GM19463 (cell line): ENCODE measurements around the gene CACHD1.
"Not testable (repeated sequence)": the region's sequence is repeated elsewhere in the genome, so short reads cannot be mapped to it uniquely, and the experiment has no call there.

ENCODE experiments used
- ATAC-seq: cut with Tn5 transposase; IDR thresholded peaks from one replicate; pipeline ENCODE4 v1.9.1; 2021; ENCODE audit warnings: mild to moderate bottlenecking, moderate library complexity; ENCODE audit not compliant: unreplicated experiment

The CACHD1 gene

DNA sequence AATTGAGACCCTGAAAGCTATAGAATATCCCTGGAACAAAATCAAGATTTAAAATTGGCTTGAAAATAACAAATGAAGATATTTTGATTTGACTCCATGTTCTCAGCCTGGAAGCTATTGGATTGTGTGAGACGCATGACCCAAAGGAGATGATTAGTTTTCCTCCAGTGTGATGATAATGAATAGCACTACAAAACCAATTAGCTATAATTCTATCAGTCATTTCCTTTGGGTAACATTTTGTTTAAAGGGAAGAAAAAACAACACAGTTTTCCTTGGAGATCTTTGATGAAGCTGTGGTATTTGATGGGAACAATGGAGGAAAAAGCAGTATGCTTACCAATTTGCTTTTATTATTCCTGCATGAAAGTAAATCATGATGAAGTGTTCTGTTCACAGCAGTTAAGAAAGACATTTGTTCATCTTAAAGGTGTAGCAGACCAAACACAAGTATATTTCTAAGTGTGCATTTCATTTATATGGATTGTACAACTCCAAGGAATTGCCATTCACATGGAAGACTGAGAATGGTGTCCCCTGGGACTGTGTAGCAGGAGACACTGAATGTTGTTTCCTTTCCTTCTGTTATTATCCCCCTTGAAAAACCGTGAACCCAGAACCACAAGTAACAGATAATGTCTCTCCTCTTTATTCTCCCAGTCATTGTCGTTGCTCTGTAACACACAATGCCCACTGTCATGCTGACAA, 111.4 kb downstream of the CACHD1 start:
- no peak for ATAC-seq

DNA sequence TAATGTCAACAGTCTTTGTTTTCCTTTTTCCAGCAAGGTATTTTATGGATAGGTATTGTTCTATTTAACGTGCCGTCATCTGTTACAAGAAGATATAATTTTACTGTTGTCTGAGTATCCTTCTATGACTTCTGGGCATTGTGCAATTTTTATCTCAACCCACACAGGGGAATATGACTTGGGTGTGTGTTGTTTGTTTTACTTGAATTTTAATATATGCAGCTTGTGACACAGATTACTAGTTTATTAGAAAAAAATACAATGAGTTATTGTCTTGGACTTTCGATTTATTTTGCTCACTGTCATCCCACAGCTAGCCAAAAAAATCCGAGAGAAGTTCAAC, 111.9 kb downstream of the CACHD1 start:
- ATAC-seq, result no peak

DNA sequence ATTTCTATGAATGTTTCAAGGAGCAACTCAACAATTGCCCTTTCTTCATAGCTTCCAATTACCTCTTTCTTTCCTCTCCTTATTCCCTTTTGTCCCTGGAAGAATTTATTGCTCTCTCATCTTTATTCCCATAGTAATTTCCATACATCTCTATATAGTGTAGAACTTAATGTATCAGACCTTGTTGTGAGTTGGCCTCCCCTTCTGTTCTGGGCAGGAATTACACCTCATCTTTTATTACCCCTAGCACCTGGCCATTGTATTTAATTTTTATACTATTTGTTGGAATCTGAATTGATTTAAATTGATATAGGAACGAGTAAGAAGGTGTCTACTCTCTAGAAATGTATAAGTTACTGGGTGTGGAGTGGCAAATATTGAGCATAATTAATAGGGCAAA, 114.5 kb downstream of the CACHD1 start:
- no peak for ATAC-seq

DNA sequence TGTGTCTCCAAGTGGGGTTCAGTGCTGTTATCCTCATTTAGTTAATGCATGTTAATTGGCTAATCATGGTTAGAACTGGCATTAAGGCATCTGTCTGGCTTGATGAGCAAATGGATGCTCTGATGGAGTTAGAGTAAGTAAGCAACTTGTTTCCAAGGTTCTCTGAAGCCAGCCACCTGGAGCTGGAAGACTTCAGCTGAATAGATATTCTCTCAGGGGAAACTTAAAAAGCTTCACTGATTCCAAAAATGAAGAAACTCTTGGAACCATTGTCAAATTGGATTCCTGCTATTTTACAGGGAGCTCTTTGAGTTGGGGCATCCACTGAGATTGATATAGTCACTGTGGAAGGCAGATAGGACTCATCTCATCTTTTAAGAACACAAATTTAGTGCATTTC, 118.9 kb downstream of the CACHD1 start:
- ATAC-seq, result no peak

DNA sequence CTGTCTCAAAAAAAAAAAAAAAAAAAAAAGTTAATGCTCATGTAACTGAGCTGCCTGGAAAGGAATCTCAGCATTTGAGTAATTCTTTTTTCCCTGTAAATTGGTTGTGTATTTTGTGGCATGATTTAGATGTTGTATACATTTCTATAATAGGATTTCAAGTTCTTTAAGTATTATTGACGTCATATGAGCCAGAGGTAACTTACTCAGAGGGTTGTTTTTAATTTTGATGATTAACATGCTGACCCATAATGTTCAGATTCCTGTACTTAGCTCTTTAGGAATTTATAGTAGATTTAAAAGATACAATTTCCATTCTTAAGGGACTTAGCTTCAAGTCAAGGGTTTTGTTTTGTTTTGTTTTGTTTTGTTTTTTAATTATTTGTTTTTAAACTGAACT, 120.4 kb downstream of the CACHD1 start:
- no peak for ATAC-seq

DNA sequence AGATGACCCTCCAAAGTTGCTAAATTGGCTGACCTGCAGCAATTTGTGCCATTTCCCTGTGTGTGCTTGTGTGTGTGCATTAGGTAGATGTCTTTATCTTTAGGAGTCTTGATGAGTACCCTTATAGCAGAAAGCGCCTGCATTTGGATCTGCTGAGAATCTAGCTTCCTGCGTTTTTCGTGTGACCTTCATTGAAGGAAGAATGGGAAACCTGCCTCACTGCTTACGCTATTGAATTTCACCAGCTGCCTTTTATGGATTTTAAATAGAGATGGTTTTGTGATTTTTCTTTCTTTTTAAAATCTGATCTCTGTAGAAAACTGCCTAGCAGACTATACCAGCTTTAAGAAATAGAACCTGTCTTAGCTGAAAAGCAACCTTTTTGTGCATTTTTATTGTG, 124.5 kb downstream of the CACHD1 start:
- no peak for ATAC-seq

DNA sequence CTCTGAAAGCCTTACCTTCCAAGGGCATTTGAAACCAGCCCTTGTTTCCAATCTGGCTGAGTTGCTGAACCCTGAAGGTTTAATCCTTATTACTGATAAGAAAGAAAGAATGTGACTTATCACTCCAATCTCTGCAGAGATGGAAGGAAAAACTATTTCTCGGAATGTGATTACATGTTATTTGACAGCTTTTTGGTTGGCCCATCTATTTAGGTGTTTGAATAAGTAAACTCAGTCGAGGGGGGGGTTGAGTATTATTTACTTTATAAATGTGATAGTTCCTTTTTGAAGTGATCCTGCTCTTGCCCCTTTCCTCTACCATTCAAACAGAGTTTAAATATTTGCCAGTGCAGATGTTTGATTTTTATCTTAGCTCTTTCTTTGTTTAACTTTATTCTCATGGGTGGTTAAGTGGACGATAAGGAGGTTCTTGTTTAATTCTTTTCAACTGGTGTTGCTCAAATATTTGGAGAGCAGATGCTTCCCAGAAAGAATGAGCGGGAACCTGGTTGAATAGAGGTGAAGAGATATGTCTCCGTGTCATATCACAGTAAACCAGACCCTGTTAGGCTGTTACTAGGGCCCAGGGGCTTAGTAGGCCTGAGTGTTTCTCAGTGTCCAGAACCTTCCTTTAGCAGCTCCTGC, 126.1 kb downstream of the CACHD1 start:
- no peak for ATAC-seq

DNA sequence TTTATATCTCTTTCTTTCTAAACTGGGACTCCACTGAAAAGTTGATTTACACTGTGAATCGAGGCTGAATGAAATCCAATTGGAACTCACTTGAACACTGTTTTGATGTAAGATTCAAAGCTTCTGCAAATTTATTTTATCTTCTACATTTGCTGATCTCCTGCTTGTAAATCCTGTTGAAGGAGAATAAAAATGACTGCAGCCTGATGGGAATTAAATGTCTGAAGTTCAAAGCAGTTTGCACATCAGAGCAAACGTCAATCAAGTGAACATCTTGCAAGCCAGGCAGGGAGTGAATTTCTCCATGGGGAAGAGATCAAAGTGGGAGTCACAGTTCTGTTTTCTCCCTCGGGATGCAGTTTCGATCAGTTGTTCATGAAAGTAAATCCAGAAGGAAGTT, 127.2 kb downstream of the CACHD1 start:
- ATAC-seq, result no peak

DNA sequence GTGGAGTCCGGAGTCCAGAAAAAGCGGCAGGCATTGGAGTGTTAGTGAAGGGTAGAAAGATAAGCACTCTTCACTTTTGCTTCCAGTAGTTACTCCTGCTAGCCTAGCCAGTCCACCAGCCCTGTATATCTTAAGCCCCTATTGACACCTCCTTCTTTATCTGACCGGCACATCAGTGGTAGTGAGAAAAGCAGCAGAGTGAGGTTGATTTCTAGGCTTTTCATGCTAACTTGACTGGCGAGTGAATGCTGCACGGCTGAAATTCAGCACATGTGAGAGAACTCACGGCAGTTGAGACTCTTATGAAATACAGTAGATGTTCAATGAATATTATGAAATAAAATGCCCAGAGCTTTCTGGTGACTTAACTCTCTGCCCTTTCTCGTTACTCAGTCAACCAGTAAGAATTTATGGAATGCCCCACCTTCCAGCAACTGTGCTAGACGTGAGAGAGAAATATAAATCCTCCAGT, 128.2 kb downstream of the CACHD1 start:
- ATAC-seq, result no peak

DNA sequence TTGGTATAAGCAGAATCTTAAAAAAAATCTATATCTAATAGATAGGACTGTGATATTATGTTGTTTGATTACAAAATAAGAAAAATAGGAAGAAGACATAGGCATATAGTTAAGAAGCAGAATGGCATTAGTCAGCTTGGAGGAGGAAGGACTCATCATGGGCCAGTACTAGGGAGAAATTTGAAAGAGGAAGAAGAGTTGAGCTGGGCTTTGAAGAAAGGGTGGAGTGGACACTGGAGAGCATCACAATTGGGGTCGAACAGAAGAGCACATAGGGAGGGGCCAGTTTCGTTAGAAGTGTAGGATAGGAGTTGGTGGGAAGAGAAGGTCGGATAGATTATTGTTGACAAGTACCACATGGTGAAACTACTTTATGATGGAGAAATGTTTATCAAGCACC, 129.3 kb downstream of the CACHD1 start:
- no peak for ATAC-seq

DNA sequence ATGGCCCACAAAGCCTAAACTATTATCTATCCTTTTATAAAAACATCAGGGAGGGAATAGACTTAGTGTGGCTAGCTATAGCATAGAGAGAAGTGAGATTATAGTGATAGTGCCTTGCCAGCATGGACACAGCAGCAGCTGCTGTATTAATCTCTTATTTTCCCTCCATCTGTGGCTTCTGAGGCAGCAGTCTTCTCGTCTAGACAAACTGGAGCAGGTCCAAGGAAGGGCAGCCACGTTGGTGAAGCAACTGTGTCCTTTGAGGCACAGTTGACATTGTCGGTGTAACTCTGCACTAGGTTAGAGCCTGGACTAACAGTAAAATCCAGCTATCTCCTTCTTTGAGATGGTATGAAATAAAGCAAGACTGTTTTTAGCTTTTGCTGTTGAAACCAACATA, 131.3 kb downstream of the CACHD1 start:
- ATAC-seq, result no peak

DNA sequence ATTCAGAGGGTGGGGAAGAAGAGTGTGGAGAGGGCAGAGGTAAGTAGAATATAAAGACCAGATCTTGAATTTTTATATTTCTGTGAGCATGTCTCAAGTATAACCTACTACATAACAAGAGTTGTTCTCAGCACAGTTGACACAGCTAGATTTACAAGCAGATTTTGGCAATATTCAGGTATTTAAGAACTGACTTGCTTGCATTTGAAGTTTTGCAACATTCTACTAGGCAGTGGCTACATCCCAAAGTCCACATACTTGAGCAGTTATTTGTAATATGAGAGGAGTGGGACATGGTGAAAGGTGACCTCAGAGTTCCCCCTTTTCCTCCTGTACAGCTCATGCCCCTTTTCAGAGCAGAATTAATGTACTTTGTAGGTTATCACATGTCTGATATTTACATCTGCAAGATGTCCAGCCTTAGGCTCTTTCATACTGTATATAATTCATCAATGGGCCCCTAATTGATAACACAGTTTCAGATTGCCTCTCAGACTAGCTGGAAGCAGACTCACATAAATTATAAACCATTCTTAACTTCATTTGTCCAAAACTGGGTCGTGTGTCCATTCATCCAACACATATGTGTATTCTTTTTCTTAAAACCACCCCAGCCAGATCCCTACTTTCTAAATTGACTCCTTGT, 138.2 kb downstream of the CACHD1 start:
- ATAC-seq, result no peak

DNA sequence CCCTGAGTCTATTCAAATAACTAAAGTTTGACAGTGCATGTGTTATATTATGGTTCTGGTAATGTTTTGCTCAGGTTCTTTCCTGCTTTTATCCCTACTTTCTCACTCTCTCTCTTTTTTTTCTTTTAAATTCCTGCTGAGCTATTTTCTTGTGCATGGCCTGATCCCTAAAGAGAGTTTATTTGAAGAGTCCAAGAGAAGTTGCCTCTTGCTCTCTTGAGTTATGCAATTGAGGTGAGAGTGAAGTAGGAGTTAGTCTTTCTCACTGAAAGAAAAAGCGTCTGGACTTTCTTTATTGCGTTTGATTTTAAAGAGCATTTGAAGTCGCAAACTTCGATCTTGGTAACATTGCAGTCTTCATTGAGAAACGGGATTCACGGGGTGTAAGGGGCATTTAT, 138.7 kb downstream of the CACHD1 start:
- ATAC-seq, result no peak

DNA sequence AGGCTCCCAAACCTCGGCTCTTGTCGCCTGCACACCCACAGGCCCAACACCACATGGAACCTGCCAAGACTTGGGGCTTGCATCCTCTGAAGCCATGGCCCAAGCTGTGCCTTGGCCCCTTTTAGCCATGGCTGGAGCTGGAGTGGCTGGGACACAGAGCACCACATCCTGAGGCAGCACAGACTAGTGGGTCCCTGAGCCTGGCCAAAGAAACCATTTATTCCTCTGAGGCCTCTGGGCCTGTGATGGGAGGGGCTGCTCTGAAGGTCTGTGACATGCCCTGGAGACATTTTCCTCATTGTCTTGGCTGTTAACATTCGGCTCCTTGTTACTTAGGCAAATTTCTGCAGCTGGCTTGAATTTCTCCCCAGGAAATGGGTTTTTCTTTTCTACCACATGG, 141.0 kb downstream of the CACHD1 start:
- ATAC-seq, result not testable (repeated sequence)

DNA sequence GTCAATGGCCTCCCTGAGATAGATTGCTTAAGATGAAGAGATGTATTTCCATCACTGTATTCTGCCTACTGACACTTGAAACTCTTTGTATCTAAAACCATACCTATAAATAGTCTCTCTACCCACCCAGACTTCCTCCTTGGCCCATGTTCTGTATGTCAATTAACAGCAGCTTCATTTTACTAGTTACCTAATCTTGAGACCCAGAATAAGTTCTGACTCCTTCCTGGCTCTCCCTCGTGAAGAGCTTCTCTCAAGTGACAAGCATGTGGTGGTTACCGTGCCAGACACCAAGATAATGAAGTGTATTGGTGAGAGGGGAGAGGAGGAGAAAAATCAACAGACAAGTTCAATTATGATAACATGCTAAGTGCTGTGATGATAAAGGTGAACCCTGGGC, 146.1 kb downstream of the CACHD1 start:
- no peak for ATAC-seq

DNA sequence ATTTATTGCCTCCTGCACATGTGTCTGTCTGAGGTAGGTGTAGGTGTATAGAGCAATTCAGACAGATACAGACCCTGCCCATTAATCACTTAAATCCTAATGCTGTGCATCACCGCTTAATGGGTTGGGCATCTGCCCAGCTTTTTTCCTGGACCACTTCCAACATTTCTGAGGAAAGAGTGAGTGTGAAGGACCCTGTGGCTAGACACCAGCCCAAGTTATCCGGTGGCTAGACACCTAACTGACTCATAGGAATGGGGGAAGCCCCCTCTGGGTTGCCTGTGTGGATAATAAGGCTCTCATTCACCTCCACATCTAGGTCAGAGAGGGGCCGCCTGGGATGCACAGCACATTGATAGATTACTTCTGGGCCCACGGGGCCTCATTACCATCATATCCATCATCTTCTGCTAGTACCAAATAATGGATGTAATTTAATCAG, 153.8 kb downstream of the CACHD1 start:
- no peak for ATAC-seq

DNA sequence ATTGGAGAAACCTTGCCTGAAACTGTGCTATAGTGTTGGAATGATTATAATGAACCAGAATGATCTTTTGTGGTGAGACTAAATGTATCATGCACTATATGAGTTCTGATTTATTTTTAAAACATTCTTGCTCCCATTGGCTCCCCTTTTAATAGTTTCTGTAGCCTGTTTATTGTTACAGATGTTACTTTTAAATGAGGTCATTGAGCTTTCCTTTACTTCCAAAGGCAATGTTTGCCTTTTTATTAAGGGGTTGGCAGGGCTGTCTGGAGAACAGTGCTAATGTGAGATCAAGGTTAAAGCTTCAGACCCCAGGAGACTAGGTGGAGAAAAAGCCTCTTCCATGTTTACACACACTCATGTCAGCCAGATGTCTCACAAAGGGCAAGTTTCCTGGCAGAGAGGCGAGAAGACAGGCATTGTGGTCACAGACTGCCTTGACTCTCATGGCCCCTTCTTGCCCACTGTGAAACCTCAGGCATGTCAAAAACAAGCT, 154.3 kb downstream of the CACHD1 start:
- ATAC-seq, result no peak

DNA sequence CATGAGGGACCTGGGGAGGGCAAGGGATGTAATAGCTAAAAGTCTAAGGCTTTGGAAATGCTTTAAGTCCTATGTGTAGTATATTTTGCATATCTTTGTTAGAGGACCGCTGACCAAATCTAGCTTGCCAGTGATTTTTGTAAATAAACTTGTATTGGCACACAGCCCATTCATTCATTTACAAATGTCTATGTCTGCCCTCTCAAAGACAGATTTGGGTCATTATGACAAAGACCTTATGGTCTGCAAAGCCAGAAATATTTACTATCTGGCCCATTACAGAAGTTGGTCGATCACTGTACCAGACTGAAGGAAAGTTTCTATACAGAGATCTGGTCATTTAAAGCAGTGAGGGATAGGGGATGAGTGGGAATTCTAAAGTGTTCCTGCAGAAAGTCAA, 154.9 kb downstream of the CACHD1 start:
- no peak for ATAC-seq

DNA sequence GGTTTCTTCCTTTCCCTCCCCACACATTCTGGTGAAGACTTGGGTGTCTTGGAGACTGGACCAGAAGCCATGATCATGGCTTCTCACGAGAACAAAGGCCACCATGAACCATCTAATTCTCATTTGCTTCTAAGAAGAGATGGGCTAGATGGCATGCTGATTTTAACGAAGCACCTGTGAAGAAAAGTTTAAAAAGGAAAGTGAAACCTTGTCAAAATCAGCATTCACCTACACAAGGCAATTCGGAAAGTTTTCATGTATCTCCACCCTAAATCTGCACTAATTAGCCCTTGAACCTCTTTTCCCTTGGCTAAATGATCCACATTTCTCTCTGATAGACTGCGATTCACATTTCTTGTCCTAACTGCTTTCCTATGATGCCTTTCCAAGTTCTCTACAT, 160.7 kb downstream of the CACHD1 start:
- ATAC-seq, result no peak

DNA sequence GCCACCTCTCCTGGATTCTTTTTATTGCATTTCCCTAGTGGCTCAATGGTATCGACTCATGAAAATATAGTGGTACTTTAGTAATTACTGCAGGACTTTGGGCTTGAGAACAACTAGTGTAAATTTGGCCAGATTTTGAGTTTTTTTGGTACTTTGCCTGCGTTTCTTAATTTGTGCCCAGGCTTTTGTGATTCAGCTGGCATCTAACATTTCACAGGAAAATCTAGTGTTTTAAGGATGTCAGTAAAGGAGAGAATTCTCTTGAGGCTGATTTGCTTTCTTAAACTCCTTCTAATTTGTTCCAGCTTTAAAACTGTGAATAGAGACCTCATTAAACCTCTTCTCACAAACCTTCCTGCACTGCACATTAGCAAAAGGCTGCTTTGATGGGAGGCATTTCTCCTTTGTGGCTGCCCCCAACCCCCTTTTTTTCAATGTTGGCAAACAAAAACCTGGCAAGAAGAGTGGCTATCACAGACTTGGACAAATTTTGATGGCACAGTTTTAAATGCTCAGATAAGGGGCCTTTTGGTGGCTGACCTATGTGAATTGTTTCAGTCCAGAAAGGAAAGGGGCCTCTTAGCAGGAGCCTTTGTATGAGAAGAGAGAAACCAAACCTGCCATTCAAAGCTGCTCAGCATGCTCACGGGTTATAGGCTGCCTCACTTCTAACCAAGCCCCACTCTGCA, 161.6 kb downstream of the CACHD1 start:
- no peak for ATAC-seq

DNA sequence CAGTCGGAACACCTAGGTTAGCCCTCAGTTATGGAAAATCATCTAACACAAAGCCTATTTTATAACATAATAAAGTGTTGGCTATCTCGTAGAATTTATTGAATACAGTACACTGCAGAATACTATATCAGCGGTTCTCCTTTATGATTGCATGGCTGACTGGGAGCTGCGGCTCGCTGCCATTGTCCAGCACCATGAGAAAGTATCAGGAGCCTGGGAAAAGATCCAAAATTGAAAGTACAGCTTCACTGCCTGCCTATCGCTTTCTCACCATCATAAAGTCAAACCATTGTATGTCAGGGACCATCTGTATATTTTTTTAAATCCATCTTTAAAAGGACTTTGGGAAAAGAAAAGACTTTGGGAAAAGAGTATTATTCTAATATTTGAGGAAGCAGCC, 163.0 kb downstream of the CACHD1 start:
- ATAC-seq, result no peak

DNA sequence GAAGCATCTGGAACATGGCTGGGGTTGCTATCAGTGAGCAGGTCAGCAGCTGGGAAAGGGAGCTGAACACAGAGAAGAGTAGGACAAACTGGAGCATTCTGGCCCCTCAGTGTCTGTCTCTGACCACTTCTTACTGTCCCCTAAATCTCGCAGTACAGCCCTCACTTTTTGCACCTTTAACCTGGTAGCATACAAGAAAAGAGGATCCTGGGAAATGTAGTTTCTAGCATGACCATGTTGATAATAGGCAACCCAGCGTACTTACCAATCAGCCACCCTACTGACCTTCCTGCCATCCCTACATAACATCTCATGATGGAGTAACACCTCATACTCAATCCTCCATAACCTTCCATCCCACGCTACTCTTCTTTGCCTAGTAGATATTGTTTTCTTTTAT, 175.8 kb downstream of the CACHD1 start:
- ATAC-seq, result no peak
